HG02678 (cell line): ENCODE measurements around the gene GMIP.
"Not testable (repeated sequence)": the region's sequence is repeated elsewhere in the genome, so short reads cannot be mapped to it uniquely, and the experiment has no call there.

Experiments used
- ATAC-seq: cut with Tn5 transposase; IDR thresholded peaks from one replicate; pipeline ENCODE4 v1.9.1; 2021; ENCODE audit warnings: mild to moderate bottlenecking, moderate library complexity; ENCODE audit not compliant: unreplicated experiment

Gene GMIP

GRCh38 chr19:19610376-19611202 lies 32.9 kb downstream of the GMIP start:
- ATAC-seq: no peak

GRCh38 chr19:19606686-19607085 lies 36.8 kb downstream of the GMIP start:
- ATAC-seq: not testable (repeated sequence)

- ATAC-seq: no peak
Observed at GRCh38 chr19:19606021-19606420, 37.4 kb downstream of the GMIP start.

GRCh38 chr19:19602713-19603324 lies 40.6 kb downstream of the GMIP start:
- ATAC-seq: no peak

GRCh38 chr19:19602136-19602712 lies 41.2 kb downstream of the GMIP start:
- no peak for ATAC-seq

GRCh38 chr19:19600793-19601330 lies 42.6 kb downstream of the GMIP start:
- no peak for ATAC-seq

- ATAC-seq: not testable (repeated sequence)
Observed at GRCh38 chr19:19598728-19599451, 44.6 kb downstream of the GMIP start.

- ATAC-seq: no peak
Observed at GRCh38 chr19:19597809-19598306, 45.6 kb downstream of the GMIP start.

GRCh38 chr19:19595171-19595701 lies 48.2 kb downstream of the GMIP start:
- no peak for ATAC-seq

- ATAC-seq: no peak
Observed at GRCh38 chr19:19594381-19594780, 49.1 kb downstream of the GMIP start.

GRCh38 chr19:19592690-19593089 lies 50.8 kb downstream of the GMIP start:
- no peak for ATAC-seq

- no peak for ATAC-seq
Observed at GRCh38 chr19:19591133-19591825, 52.2 kb downstream of the GMIP start.

- no peak for ATAC-seq
Observed at GRCh38 chr19:19588546-19588945, 54.9 kb downstream of the GMIP start.

- no peak for ATAC-seq
Observed at GRCh38 chr19:19587771-19588170, 55.7 kb downstream of the GMIP start.

GRCh38 chr19:19584356-19584755 lies 59.1 kb downstream of the GMIP start:
- ATAC-seq: no peak

GRCh38 chr19:19582471-19582870 lies 61.0 kb downstream of the GMIP start:
- no peak for ATAC-seq

- no peak for ATAC-seq
Observed at GRCh38 chr19:19581391-19581790, 62.1 kb downstream of the GMIP start.

- ATAC-seq: no peak
Observed at GRCh38 chr19:19580418-19580817, 63.0 kb downstream of the GMIP start.

GRCh38 chr19:19579533-19580361 lies 63.7 kb downstream of the GMIP start:
- ATAC-seq: no peak
